PFSK-1 (cell line): ENCODE data around the gene CD55.

ENCODE experiments used
- FOXP2 ChIP-seq: optimal IDR thresholded peaks from 2 replicates; pipeline ENCODE3; 2011; ENCODE audit warnings: borderline replicate concordance, control low read depth, inconsistent platforms; ENCODE audit not compliant: insufficient read depth; ENCODE audit errors: extremely low read length, extremely low read depth
- POLR2AphosphoS5 ChIP-seq: IDR thresholded peaks from 2 replicates; pipeline ENCODE4 v1.6.1; 2012; ENCODE audit warnings: low read depth, mild to moderate bottlenecking, control low read depth, low read length, moderate library complexity
- REST ChIP-seq, 2 experiments: IDR thresholded peaks; 2 replicates each; pipeline versions ENCODE4 v1.6.1 to v1.8.0; 2011 to 2012; ENCODE audit warnings: low read depth in 2 of 2, low read length in 2 of 2, control low read depth in 1 of 2, inconsistent platforms in 1 of 2, mild to moderate bottlenecking in 1 of 2, moderate library complexity in 1 of 2; ENCODE audit not compliant: insufficient read depth in 1 of 2
- SIN3A ChIP-seq: IDR thresholded peaks from 2 replicates; pipeline ENCODE4 v1.6.1; 2012; ENCODE audit warnings: mild to moderate bottlenecking, low read length, moderate library complexity, borderline replicate concordance; ENCODE audit not compliant: insufficient read depth
- TAF1 ChIP-seq: IDR thresholded peaks from 2 replicates; pipeline ENCODE4 v1.6.1; 2012; ENCODE audit warnings: low read length, control low read depth, borderline replicate concordance; ENCODE audit not compliant: insufficient read depth

- TF ChIP-seq POLR2AphosphoS5 (no peak), TAF1 (no peak), FOXP2 (no peak), REST (IDR thresholded peaks at IDR 0.05; ENCODE audit: insufficient read depth in 1 of 2, low read depth in 2 of 2, low read length in 2 of 2) (no peak), SIN3A (no peak)
These were observed 81.3 kb downstream of the CD55 start for GRCh38 chr1:207402744-207403143.
